Right cardiac atrium (tissue), 5 donors: ENCODE measurements around the gene HKDC1. TPM values are rescaled to one million over a fixed set of nuclear protein-coding genes. Genes with fewer than 3 reads are reported as not detected.
A peak's percentile ranks its signal among the peaks of the same experiment; 100 is the strongest.

ENCODE experiments used
- ATAC-seq, 2 donors: fragments of 200-7000 bp; cut with Tn5 transposase; one replicate each; pipeline versions ENCODE4 v1.8.0 to v1.9.1; 2020; ENCODE audit warnings: moderate library complexity in 2 of 2, mild to moderate bottlenecking in 1 of 2
- DNase-seq, 3 donors: peaks; one replicate each; pipeline ENCODE4 v3.0.0-alpha.2; 2020
- H3K27ac ChIP-seq: one replicate; pipeline ENCODE4 v1.5.1; 2013; ENCODE audit warnings: mild to moderate bottlenecking, low read length, control low read depth, moderate library complexity
- H3K27me3 ChIP-seq: one replicate; pipeline ENCODE4 v1.6.1; 2013; ENCODE audit not compliant: control insufficient read depth, insufficient read depth
- H3K4me1 ChIP-seq: one replicate; pipeline ENCODE4 v1.6.1; 2013; ENCODE audit warnings: low read length; ENCODE audit not compliant: control insufficient read depth, insufficient read depth
- H3K4me3 ChIP-seq: one replicate; pipeline ENCODE4 v1.5.1; 2013; ENCODE audit warnings: low read length, control low read depth
- H3K9me3 ChIP-seq: one replicate; pipeline ENCODE4 v1.6.1; 2013; ENCODE audit warnings: low read length; ENCODE audit not compliant: control insufficient read depth
- WGBS: extraction: QIAGEN DNeasy Blood & Tissue Kit; methylation state at CpG from one replicate; pipeline ENCODE4 v1.1.7; 2013; 5-methylcytosine and 5-hydroxymethylcytosine counted together
- intact Hi-C, 4 donors: fragments of 100-400 bp; cut with DNase I; formaldehyde crosslinking; loops; one replicate each; pipeline versions ENCODE4 v1.11.0 to v1.14.0; 2022 to 2023
- polyA plus RNA-seq: library from polyadenylated mRNA; stranded (reverse); fragments of 200-250 nt; gene quantifications from one replicate; pipeline ENCODE4 v1.2.3, GENCODE V29; 2013
- total RNA-seq, 4 donors: library from RNA; stranded (reverse); fragmentation: NEBNext Ultra II Directional; extraction: Animal tissue kit (Norgen Biotek cat#: 25700); gene quantifications; one replicate each; pipeline ENCODE4 v1.2.1, GENCODE V29; 2021
- donor health status: healthy with polysubstance abuse.
- donor health status: DM: no; HTN: yes; CAD: no.
- donor health status: DM: no; HTN: no; CAD: no.
- donor health status: DM: no; HTN: yes; CAD: no; lungs with severe emphysema.
- donor health status: DM: yes; HTN: yes; CAD: no.

The HKDC1 gene
- total and polyA plus RNA-seq, 5 donors: 0.05 to 0.42 (median 0.15) TPM; not detected in 2

DNA sequence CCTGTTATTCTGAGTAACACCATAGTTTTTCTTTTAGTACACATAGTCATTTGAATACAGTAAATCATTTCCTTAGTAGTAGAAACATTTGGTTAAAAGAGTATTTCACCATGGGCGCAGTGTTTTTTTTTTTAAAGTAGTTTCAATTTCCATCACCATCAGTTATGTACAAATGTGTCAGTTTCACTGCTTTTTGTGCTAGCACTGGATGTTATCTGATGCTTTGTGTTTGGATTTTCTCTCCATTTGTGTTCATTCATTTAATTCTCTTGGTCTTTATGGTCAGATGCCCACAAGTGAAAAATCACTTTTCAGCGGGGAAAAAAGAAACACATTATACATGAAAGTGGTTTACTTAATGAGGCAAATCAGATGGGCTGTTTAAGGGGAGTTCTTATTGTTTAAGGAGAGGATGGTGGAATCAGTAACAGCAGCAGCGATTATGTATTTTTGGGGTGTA lies 42.2 kb downstream of the HKDC1 start:
- Histone ChIP-seq H3K9me3 (no peaks in the 10 kb centered on the region), H3K27ac (no peak overlapping the region), H3K27me3 (no peaks in the 10 kb centered on the region), H3K4me1 (no peaks in the 10 kb centered on the region), H3K4me3 (no peak overlapping the region)
- intact Hi-C loops: loop anchor here in 1 of 4 donors (10.0 kb wide), 1 partner anchor 52 kb away; no protein-coding TSS in a partner anchor
- WGBS: 83% methylated on average over 3 of the region's 3 CpGs
- DNase-seq: no peak
- no peak for ATAC-seq

DNA sequence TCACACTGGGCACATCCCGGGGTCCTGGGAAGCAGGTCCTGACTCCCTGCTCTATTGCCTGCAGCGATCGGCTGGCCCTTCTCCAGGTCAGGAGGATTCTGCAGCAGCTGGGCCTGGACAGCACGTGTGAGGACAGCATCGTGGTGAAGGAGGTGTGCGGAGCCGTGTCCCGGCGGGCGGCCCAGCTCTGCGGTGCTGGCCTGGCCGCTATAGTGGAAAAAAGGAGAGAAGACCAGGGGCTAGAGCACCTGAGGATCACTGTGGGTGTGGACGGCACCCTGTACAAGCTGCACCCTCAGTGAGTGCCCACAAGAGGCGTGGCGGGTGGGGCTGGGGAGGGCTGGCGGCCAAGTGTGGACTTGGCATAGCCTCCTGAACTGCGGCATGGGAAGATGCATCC lies 45.4 kb downstream of the HKDC1 start:
- Histone ChIP-seq H3K27me3 (no peaks in the 10 kb centered on the region), H3K27ac (no peak overlapping the region), H3K4me3 (no peak overlapping the region), H3K4me1 (no peaks in the 10 kb centered on the region), H3K9me3 (no peaks in the 10 kb centered on the region)
- 79% methylated on average over 17 of the region's 17 CpGs for WGBS
- DNase-seq (peak in 1 of 3 donors; percentile 40), ATAC-seq (peak in 1 of 2 donors; percentile 36)
- intact Hi-C loops: loop anchor here in 1 of 4 donors (10.0 kb wide), 1 partner anchor 49 kb away; no protein-coding TSS in a partner anchor

DNA sequence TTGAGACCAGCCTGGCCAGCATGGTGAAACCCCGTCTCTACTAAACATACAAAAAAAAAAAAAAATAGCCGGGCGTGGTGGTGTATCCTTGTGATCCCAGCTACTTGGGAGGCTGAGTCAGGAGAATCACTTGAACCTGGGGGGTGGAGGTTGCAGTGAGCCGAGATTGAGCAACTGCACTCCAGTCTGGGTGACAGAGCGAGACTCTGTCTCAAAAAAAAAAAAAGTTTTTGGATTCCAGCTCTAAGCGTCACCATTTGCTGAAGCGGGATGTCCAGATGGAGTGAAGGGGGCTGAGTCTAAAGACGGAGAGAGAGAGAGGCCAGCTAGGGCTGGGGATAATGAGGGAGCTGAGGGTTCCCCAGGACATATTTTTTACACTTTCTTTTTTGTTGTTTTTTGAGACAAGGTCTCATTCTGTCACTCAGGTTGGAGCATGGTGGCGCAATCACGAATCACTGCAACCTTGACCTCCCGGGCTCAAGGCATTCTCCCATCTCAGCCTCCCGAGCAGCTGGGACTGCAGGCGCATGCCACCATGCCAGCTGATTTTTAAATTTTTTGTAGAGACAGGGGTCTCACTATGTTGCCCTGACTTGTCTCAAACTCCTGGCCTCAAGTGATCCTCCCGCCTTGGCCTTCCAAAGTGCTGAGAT lies 48.8 kb downstream of the HKDC1 start:
- ATAC-seq: no peak
- 88% methylated on average over 14 of the region's 14 CpGs for WGBS
- Histone ChIP-seq H3K27me3 (no peaks in the 10 kb centered on the region), H3K9me3 (no peaks in the 10 kb centered on the region), H3K4me1 (no peaks in the 10 kb centered on the region), H3K27ac (no peak overlapping the region), H3K4me3 (no peak overlapping the region)
- intact Hi-C loops: loop anchor here in 1 of 4 donors (10.0 kb wide), 1 partner anchor 46 kb away; no protein-coding TSS in a partner anchor
- no peak for DNase-seq

DNA sequence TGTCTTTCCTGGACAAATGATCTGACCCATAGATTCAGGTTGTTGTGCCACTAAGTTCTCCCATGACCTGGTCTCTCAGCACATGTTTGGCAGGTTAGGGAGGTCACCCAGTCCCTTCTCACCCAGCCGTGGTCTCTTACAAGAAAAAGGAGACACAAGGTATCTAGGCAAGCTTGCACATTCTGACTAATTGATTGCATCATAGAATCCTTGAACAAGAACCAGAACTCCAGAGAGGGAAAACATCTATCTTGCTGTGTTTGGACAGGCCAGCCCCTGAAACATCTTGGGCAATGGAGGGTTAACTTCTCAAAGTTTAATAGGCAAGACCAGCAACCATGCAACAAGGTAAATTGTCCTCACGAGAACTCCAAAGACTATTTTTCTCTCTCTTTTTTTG lies 49.6 kb downstream of the HKDC1 start:
- Histone ChIP-seq H3K27me3 (no peaks in the 10 kb centered on the region), H3K9me3 (no peaks in the 10 kb centered on the region), H3K4me1 (no peaks in the 10 kb centered on the region), H3K4me3 (no peak overlapping the region), H3K27ac (no peak overlapping the region)
- DNase-seq: no peak
- no peak for ATAC-seq
- intact Hi-C loops: loop anchor here in 1 of 4 donors (10.0 kb wide), 1 partner anchor 45 kb away; no protein-coding TSS in a partner anchor
- WGBS: 81% methylated on average over 2 of the region's 2 CpGs

DNA sequence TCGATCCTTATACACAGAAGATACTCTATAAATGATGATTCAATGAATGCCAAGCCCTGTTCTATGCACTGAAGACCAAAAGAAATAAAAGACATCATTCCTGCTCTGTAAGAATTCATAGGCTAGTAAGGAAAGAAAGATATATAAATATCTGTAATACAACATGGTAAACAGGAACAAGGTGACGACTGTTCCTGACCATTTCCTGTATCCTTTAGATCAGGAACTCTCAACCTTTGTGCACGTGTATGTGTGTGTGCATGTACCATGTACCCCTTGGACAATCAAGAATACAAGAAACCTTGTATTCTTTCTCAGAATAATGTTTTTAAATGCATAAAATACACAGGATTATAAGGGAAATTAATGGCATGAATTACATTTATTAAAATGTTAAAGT lies 50.9 kb downstream of the HKDC1 start:
- intact Hi-C loops: no loop called here

DNA sequence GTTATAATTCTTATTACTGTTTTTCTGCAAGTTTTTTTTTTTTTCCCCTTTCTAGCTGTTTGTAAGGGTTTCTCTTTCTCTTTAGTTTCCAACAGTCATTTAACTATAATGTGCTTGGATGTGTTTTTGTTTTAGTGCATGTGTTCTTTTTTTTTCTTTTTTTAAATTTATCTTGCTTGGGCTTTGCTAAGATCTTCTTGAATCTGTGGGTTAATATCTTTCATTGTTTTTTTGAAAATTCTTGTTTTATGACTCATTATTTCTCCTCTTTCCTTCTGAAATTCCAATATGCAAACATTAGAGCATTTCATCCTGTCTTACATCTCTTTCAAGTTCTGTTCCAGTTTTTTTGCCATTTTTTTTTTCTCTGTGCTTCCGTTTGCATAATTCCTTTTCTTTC lies 52.5 kb downstream of the HKDC1 start:
- no peaks in the 10 kb centered on the region for H3K4me1 ChIP-seq
- no peak for ATAC-seq
- no peak for DNase-seq
- H3K27ac ChIP-seq: no peak overlapping the region
- no peak overlapping the region for H3K4me3 ChIP-seq
- intact Hi-C loops: no loop called here
- no peaks in the 10 kb centered on the region for H3K27me3 ChIP-seq
- WGBS: 82% methylated on average over 1 of the region's 1 CpG
- H3K9me3 ChIP-seq: no peaks in the 10 kb centered on the region

More for the DNA sequence above, 50.9 kb downstream of the HKDC1 start:
- DNase-seq (no peak), ATAC-seq (no peak)
- WGBS: 65% methylated on average over 3 of the region's 3 CpGs
- H3K27me3 ChIP-seq: no peaks in the 10 kb centered on the region
- H3K27ac ChIP-seq: no peak overlapping the region
- no peaks in the 10 kb centered on the region for H3K4me1 ChIP-seq
- H3K9me3 ChIP-seq: no peaks in the 10 kb centered on the region
- no peak overlapping the region for H3K4me3 ChIP-seq

DNA sequence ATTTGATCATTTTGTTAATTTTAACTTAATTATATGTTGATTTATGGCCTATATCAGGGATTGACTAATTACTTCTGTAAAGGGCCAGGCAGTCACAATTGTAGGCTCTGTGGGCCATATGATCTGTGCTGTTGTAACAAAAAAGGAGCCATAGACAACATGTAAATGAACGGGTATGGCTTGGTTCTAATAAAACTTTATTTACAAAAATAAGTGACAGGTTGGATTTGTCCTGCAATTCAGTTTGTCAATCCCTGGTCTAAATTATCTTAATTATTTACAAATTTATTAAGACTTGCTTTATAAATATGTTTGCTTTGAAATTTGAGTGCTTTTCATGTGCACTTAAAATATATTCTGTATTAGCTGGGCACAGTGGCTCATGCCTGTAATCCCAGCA lies 55.3 kb downstream of the HKDC1 start:
- DNase-seq: no peak
- H3K4me3 ChIP-seq: no peak overlapping the region
- no peak overlapping the region for H3K27ac ChIP-seq
- WGBS: 98% methylated on average over 1 of the region's 1 CpG
- H3K9me3 ChIP-seq: no peaks in the 10 kb centered on the region
- intact Hi-C loops: no loop called here
- no peaks in the 10 kb centered on the region for H3K27me3 ChIP-seq
- no peak for ATAC-seq
- H3K4me1 ChIP-seq: peaks cover 6% of the 10 kb centered on the region

DNA sequence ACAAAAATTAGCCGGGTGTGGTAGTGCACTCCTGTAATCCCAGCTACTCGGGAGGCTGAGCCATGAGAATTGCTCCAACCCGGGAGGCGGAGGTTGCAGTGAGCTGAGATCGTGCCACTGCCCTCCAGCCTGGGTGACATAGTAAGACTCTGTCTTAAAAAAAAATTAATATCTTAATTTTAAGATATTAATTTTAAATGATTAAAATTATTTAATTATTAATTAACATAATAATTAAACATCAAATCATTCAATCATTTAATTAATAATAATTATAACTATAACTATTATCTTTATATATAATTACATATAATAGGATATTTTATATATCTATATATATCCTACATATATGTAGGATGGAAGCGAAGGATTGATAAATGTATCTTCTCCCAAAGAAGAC lies 56.4 kb downstream of the HKDC1 start:
- no peaks in the 10 kb centered on the region for H3K27me3 ChIP-seq
- ATAC-seq: no peak
- H3K27ac ChIP-seq: no peak overlapping the region
- WGBS: 94% methylated on average over 6 of the region's 6 CpGs
- H3K9me3 ChIP-seq: no peaks in the 10 kb centered on the region
- H3K4me3 ChIP-seq: no peak overlapping the region
- H3K4me1 ChIP-seq: peaks cover 6% of the 10 kb centered on the region
- intact Hi-C loops: no loop called here
- no peak for DNase-seq

DNA sequence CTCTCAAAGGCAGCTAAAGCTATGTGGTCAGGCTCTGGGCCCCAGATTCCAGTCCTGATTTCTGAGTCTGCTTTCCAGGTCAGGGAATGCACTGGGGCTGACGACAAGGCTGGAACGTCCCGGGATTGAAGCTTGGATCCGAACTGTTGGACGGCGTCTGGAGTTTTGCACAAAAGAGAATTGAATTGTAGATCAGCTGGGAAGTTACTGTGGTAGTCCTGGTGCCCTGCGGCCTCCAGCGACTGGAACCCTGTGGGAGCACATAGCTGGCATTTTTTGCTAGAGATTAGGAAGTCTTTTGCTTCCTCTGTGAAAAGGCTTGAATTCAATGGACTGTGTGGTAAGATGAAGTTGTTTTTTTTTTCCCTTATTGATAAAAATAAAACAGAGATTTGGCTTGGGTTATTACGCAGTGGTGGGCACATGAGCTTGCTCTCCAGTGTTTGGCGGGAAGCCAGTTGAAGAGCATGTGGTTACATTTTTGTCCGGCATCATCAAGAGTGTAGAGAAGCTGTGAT lies 58.4 kb downstream of the HKDC1 start, which contains the start of gene HK1:
TSS of gene HK1 (plus strand) at position 51 of the 518 bp plus-strand sequence.
- peak; percentile 25 to 63 for ATAC-seq
- DNase-seq: peak; percentile 17 to 69 (median 55)
- 26% methylated on average over 11 of the region's 11 CpGs for WGBS
- Histone ChIP-seq H3K27ac (peak within 1 kb of the TSS; percentile 23), H3K4me1 (peaks cover 6% of the 10 kb centered on the region), H3K9me3 (no peaks in the 10 kb centered on the region), H3K4me3 (no peak within 1 kb of the TSS), H3K27me3 (no peaks in the 10 kb centered on the region)
- intact Hi-C loops: no loop called here

DNA sequence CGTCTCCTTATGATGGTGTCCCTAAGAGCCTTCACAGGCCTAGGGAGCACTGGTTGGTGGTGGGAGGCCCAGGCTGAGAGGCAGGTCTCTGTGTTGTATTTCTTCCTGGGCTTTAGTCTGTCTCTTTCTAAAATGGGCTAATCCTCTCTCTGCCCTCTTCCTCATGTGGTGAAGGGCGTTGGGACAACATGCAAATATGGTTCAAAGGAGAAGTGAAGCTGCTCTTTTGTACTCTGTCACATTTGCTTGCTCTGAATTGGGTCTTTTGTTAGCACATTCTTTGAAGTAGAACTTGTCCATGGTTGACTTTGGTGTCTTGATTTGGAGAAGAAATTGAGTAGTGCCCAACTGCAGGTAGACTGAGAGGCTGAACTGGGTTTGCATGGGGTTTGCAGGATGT lies 59.0 kb downstream of the HKDC1 start:
- H3K27ac ChIP-seq: no peak overlapping the region
- ATAC-seq (peak in 1 of 2 donors; percentile 26), DNase-seq (no peak)
- no peaks in the 10 kb centered on the region for H3K9me3 ChIP-seq
- no peak overlapping the region for H3K4me3 ChIP-seq
- intact Hi-C loops: no loop called here
- H3K4me1 ChIP-seq: peaks cover 6% of the 10 kb centered on the region
- WGBS: 75% methylated on average over 2 of the region's 2 CpGs
- no peaks in the 10 kb centered on the region for H3K27me3 ChIP-seq

DNA sequence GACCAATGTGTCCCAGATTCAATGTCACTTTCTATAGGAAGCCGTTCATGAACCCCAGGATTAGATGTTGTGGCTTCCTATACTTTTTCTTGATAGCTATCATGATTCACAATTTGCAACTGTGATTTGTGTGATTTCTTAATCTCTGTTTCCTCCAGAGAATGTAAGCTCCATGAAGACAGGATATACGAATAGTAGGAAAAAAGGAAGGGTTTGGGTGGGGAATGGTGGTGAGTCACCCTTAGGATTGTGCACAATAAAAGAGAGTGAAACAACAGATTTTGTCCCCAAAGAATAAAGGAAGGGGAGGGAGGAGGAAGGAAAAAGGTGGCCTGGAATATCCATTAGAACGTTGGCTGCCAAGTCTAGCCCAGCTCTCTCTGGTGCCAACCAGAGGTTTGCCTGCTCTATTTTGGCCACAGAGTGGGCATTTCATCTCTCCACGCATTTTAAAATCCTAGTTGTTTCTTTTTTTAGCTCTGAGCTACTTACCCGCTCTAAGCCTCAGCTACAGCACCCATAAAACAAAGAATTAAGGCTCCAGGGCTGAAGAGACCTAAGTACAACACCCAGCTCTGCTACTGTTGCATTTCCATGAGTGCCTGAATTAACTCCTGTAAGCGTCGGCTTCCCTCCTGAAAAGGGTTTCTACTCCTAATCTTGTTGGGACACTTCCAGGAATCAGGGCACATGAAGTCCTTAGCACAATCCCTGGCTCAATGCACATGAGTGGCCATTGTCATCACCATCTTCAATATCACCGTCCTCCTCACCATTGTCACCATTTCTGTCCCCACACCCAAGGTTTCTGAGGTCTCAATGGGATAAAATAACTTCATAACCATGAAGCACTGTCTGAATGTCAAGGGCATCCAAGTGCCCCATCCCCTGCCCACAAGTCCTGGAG lies 61.6 kb downstream of the HKDC1 start:
- Histone ChIP-seq H3K4me3 (no peak overlapping the region), H3K9me3 (no peaks in the 10 kb centered on the region), H3K4me1 (peaks cover 6% of the 10 kb centered on the region), H3K27me3 (no peaks in the 10 kb centered on the region), H3K27ac (peak overlapping the region; percentile 20)
- ATAC-seq: peak; percentile 35 to 63
- 68% methylated on average over 8 of the region's 8 CpGs for WGBS
- intact Hi-C loops: no loop called here
- DNase-seq: no peak
